Activated naive CD4-positive, alpha-beta T cell treated with anti-CD3 and anti-CD28 coated beads, Interleukin-2, amount 50 U/mL, for 24 hours (primary cell): ENCODE measurements around the gene CCT3.
"Not testable (repeated sequence)": the region's sequence is repeated elsewhere in the genome, so short reads cannot be mapped to it uniquely, and the experiment has no call there.

ENCODE experiments used
- H3K27ac Mint-ChIP-seq: one replicate; pipeline ENCODE4 v1.8.0; 2021; ENCODE audit warnings: mild to moderate bottlenecking, mixed read lengths
- H3K27me3 Mint-ChIP-seq: one replicate; pipeline ENCODE4 v1.8.0; 2021; ENCODE audit warnings: mixed read lengths
- H3K36me3 Mint-ChIP-seq: one replicate; pipeline ENCODE4 v1.8.0; 2021; ENCODE audit warnings: mixed read lengths
- H3K4me1 Mint-ChIP-seq: one replicate; pipeline ENCODE4 v1.8.0; 2021; ENCODE audit warnings: mixed read lengths
- H3K4me3 Mint-ChIP-seq: one replicate; pipeline ENCODE4 v1.8.0; 2021; ENCODE audit warnings: mild to moderate bottlenecking, mixed read lengths
- H3K9me3 Mint-ChIP-seq: one replicate; pipeline ENCODE4 v1.8.0; 2021; ENCODE audit warnings: mixed read lengths

CCT3 gene

GRCh38 chr1:156372876-156373275, 34.8 kb upstream of the CCT3 start:
- Mint-ChIP-seq H3K27ac (no peak overlapping the region), H3K9me3 (no peaks in the 10 kb centered on the region), H3K4me1 (no peaks in the 10 kb centered on the region), H3K36me3 (no peaks in the 10 kb centered on the region), H3K4me3 (no peak overlapping the region), H3K27me3 (peaks cover 15% of the 10 kb centered on the region)

GRCh38 chr1:156372265-156372586, 34.1 kb upstream of the CCT3 start:
- Mint-ChIP-seq H3K27me3 (peaks cover 21% of the 10 kb centered on the region), H3K4me3 (no peak overlapping the region), H3K4me1 (no peaks in the 10 kb centered on the region), H3K9me3 (no peaks in the 10 kb centered on the region), H3K36me3 (no peaks in the 10 kb centered on the region), H3K27ac (no peak overlapping the region)

GRCh38 chr1:156371553-156372264, 33.6 kb upstream of the CCT3 start:
- Mint-ChIP-seq H3K9me3 (no peaks in the 10 kb centered on the region), H3K4me3 (no peak overlapping the region), H3K4me1 (no peaks in the 10 kb centered on the region), H3K36me3 (no peaks in the 10 kb centered on the region), H3K27ac (no peak overlapping the region), H3K27me3 (peaks cover 21% of the 10 kb centered on the region)

- not testable (repeated sequence) for H3K27ac Mint-ChIP-seq, H3K4me1 Mint-ChIP-seq, H3K4me3 Mint-ChIP-seq, H3K9me3 Mint-ChIP-seq, H3K36me3 Mint-ChIP-seq
- peaks cover 24% of the 10 kb centered on the region for H3K27me3 Mint-ChIP-seq
Observed at GRCh38 chr1:156369685-156370286, 31.7 kb upstream of the CCT3 start.

- Mint-ChIP-seq H3K9me3 (no peaks in the 10 kb centered on the region), H3K27me3 (peaks cover 29% of the 10 kb centered on the region), H3K36me3 (no peaks in the 10 kb centered on the region), H3K4me1 (no peaks in the 10 kb centered on the region), H3K27ac (no peak within 1 kb of the TSS), H3K4me3 (peak within 1 kb of the TSS; percentile 63)
Observed at GRCh38 chr1:156368889-156369684, 31.0 kb upstream of the CCT3 start, which contains the start of gene RHBG. RHBG (plus strand) TSS chr1:156369211; CDS start chr1:156369250, 39 bp downstream.

GRCh38 chr1:156368157-156368658, 30.1 kb upstream of the CCT3 start:
- H3K4me1 Mint-ChIP-seq: no peaks in the 10 kb centered on the region
- H3K36me3 Mint-ChIP-seq: no peaks in the 10 kb centered on the region
- H3K27me3 Mint-ChIP-seq: peaks cover 30% of the 10 kb centered on the region
- no peaks in the 10 kb centered on the region for H3K9me3 Mint-ChIP-seq
- no peak overlapping the region for H3K27ac Mint-ChIP-seq
- no peak overlapping the region for H3K4me3 Mint-ChIP-seq

GRCh38 chr1:156367383-156368156, 29.5 kb upstream of the CCT3 start:
- no peaks in the 10 kb centered on the region for H3K36me3 Mint-ChIP-seq
- no peak overlapping the region for H3K27ac Mint-ChIP-seq
- H3K27me3 Mint-ChIP-seq: peaks cover 29% of the 10 kb centered on the region
- H3K9me3 Mint-ChIP-seq: no peaks in the 10 kb centered on the region
- no peaks in the 10 kb centered on the region for H3K4me1 Mint-ChIP-seq
- H3K4me3 Mint-ChIP-seq: no peak overlapping the region

GRCh38 chr1:156366378-156367166, 28.5 kb upstream of the CCT3 start:
- no peak overlapping the region for H3K4me3 Mint-ChIP-seq
- peaks cover 23% of the 10 kb centered on the region for H3K27me3 Mint-ChIP-seq
- H3K36me3 Mint-ChIP-seq: no peaks in the 10 kb centered on the region
- no peak overlapping the region for H3K27ac Mint-ChIP-seq
- no peaks in the 10 kb centered on the region for H3K9me3 Mint-ChIP-seq
- no peaks in the 10 kb centered on the region for H3K4me1 Mint-ChIP-seq

- Mint-ChIP-seq H3K4me3 (no peak overlapping the region), H3K4me1 (no peaks in the 10 kb centered on the region), H3K27me3 (peaks cover 23% of the 10 kb centered on the region), H3K9me3 (no peaks in the 10 kb centered on the region), H3K36me3 (no peaks in the 10 kb centered on the region), H3K27ac (no peak overlapping the region)
Observed at GRCh38 chr1:156365754-156366153, 27.7 kb upstream of the CCT3 start.

- no peak overlapping the region for H3K27ac Mint-ChIP-seq
- peaks cover 10% of the 10 kb centered on the region for H3K4me1 Mint-ChIP-seq
- no peaks in the 10 kb centered on the region for H3K36me3 Mint-ChIP-seq
- no peaks in the 10 kb centered on the region for H3K9me3 Mint-ChIP-seq
- H3K27me3 Mint-ChIP-seq: peaks cover 14% of the 10 kb centered on the region
- no peak overlapping the region for H3K4me3 Mint-ChIP-seq
Observed at GRCh38 chr1:156360534-156360933, 22.4 kb upstream of the CCT3 start.

GRCh38 chr1:156359973-156360372, 21.9 kb upstream of the CCT3 start:
- no peaks in the 10 kb centered on the region for H3K9me3 Mint-ChIP-seq
- H3K36me3 Mint-ChIP-seq: no peaks in the 10 kb centered on the region
- H3K4me3 Mint-ChIP-seq: no peak overlapping the region
- no peak overlapping the region for H3K27ac Mint-ChIP-seq
- peaks cover 10% of the 10 kb centered on the region for H3K4me1 Mint-ChIP-seq
- H3K27me3 Mint-ChIP-seq: peaks cover 10% of the 10 kb centered on the region

- Mint-ChIP-seq H3K36me3 (no peaks in the 10 kb centered on the region), H3K4me1 (peaks cover 10% of the 10 kb centered on the region), H3K4me3 (no peak overlapping the region), H3K27me3 (peaks cover 5% of the 10 kb centered on the region), H3K27ac (no peak overlapping the region), H3K9me3 (no peaks in the 10 kb centered on the region)
Observed at GRCh38 chr1:156359249-156359648, 21.2 kb upstream of the CCT3 start.

GRCh38 chr1:156358641-156359040, 20.5 kb upstream of the CCT3 start:
- no peak overlapping the region for H3K27ac Mint-ChIP-seq
- no peaks in the 10 kb centered on the region for H3K9me3 Mint-ChIP-seq
- no peaks in the 10 kb centered on the region for H3K36me3 Mint-ChIP-seq
- H3K4me3 Mint-ChIP-seq: no peak overlapping the region
- H3K4me1 Mint-ChIP-seq: peaks cover 10% of the 10 kb centered on the region
- peaks cover 4% of the 10 kb centered on the region for H3K27me3 Mint-ChIP-seq

- no peaks in the 10 kb centered on the region for H3K9me3 Mint-ChIP-seq
- no peak overlapping the region for H3K4me3 Mint-ChIP-seq
- H3K36me3 Mint-ChIP-seq: no peaks in the 10 kb centered on the region
- peaks cover 4% of the 10 kb centered on the region for H3K27me3 Mint-ChIP-seq
- no peak overlapping the region for H3K27ac Mint-ChIP-seq
- H3K4me1 Mint-ChIP-seq: peaks cover 10% of the 10 kb centered on the region
Observed at GRCh38 chr1:156357977-156358376, 19.9 kb upstream of the CCT3 start.
